ENCODE measurements around the gene LSS. TPM values are rescaled to one million over a fixed set of nuclear protein-coding genes. Genes with fewer than 3 reads are reported as not detected.

Gene LSS
- total RNA-seq, 4 donors from 2014 or later, result 53.2 to 75.2 (median 62.3) TPM

DNA sequence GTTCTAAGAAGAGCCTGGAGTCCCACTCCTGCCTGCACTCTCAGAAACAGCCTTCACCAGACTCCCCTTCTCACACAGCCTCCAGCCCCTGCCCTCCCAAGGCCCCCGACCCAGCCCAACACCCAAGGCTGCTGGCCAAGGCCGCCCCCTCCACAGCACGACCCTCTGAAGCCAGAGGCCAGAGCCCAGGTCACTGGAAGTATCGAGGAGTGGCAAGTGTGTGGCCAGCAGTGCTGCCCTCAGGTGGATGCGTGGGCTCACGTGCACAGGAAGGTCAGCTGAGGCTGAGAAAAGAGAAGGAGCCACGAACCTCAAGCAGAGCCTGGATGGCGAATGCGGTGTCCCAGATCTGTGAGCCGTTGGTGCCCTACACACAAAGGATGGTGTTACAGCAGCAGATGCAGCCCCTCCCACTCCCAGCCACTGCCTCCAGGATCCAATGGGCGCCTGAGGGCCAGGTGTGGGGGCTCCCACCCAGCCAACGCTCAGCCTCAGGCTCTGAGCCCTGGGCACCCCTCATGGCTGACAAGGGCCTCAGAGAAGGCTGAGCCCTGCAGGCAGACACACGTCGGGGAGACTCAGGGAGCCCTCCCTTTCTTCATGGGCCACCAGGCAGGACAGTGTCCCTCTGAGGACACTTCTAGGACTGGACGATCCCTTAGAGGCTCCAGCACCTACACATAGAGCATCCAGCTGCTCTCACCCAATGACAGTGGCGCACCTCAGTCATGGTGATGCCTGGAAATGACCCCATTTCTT is 18.0 kb downstream of the LSS start:
- 85% methylated on average over 16 of the region's 16 CpGs; no CpG with 5 or more reads in 1 of the 2 donors for WGBS, 2 donors (ENCODE audit: low coverage in 1 of 2)
- H3K27ac ChIP-seq, result no peak overlapping the region
- H3K9me3 ChIP-seq, result no peaks in the 10 kb centered on the region
- intact Hi-C loops (cut with DNase I; ENCODE audit: low total_unique reads) (no loop called here), in situ Hi-C loops (cut with MboI; ENCODE audit: low pct_ligation_motif_present in 1 of 4, low pct_unique_long_range_greater_than_20kb in 1 of 4, low sequenced_read_pairs in 3 of 4) (no loop called here)
- no peak for DNase-seq
- no peaks in the 10 kb centered on the region for H3K4me1 ChIP-seq
- H3K36me3 ChIP-seq, result peaks cover 0 to 27% (median 7%) of the 10 kb centered on the region in 4 donors
- TF ChIP-seq EP300 (IDR thresholded peaks at IDR 0.05; ENCODE audit: low read depth) (no peak), POLR2AphosphoS5 (IDR thresholded peaks at IDR 0.05) (no peak), POLR2A (IDR thresholded peaks at IDR 0.05) (no peak)
- TF ChIP-seq, protein P1, sequence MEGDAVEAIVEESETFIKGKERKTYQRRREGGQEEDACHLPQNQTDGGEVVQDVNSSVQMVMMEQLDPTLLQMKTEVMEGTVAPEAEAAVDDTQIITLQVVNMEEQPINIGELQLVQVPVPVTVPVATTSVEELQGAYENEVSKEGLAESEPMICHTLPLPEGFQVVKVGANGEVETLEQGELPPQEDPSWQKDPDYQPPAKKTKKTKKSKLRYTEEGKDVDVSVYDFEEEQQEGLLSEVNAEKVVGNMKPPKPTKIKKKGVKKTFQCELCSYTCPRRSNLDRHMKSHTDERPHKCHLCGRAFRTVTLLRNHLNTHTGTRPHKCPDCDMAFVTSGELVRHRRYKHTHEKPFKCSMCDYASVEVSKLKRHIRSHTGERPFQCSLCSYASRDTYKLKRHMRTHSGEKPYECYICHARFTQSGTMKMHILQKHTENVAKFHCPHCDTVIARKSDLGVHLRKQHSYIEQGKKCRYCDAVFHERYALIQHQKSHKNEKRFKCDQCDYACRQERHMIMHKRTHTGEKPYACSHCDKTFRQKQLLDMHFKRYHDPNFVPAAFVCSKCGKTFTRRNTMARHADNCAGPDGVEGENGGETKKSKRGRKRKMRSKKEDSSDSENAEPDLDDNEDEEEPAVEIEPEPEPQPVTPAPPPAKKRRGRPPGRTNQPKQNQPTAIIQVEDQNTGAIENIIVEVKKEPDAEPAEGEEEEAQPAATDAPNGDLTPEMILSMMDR (IDR thresholded peaks at IDR 0.05), result no peak
- no peak overlapping the region for H3K4me3 ChIP-seq
- no peaks in the 10 kb centered on the region for H3K27me3 ChIP-seq

DNA sequence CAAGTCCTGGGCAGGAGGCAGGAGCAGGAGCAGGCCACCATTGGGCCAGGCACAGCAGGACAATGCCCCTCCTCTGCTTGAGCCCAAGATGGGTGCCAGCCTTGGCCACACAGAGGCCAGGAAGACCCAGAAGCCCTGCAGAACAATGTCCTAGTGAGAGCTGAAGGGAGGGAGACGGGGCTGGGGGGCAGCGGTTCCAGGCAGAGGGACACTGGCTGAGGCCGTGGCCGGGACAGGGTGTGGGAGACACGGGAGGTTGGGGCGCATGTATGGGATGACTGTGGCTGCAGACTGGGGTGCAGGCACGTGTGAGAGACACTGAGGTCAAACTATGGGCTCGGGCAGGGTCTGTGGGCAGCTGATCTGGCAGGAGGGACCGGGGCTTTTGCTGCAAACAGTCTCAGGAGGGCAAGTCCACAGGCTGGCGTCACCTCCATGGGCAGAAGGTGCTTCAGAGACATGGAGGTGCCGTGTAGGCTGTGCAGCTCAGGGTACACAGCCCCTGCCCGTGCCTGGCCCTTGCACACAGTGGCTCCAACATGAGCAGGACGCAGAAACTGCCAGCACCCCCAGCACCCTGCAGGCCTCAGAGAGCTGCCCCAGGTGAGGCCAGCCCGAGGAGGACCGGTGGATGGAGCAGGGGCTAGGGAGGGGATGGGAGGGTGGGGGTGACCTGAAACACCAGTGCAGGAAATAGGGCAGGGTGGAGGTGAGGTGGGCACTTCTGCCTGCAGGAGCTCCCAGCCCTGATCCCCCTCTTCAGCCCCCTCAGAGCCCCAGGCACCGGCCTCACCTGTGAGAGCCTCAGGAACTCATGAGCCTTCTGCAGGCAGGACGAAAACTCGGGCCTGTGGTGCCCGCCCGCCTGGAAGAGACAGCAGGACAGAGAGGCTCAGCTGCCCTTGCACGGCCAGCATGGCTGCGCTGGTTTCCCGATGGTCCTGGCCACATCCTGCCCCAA is 19.5 kb downstream of the LSS start:
- H3K4me1 ChIP-seq, result no peaks in the 10 kb centered on the region
- H3K27me3 ChIP-seq, result no peaks in the 10 kb centered on the region
- no peaks in the 10 kb centered on the region for H3K9me3 ChIP-seq
- in situ Hi-C loops (cut with MboI; ENCODE audit: low pct_ligation_motif_present in 1 of 4, low pct_unique_long_range_greater_than_20kb in 1 of 4, low sequenced_read_pairs in 3 of 4), result no loop called here
- no peak overlapping the region for H3K27ac ChIP-seq
- peaks cover 0 to 39% (median 7%) of the 10 kb centered on the region in 4 donors for H3K36me3 ChIP-seq
- no peak for DNase-seq
- TF ChIP-seq, protein P1 (IDR thresholded peaks at IDR 0.05), result no peak
- TF ChIP-seq EP300 (IDR thresholded peaks at IDR 0.05; ENCODE audit: low read depth) (no peak), POLR2AphosphoS5 (IDR thresholded peaks at IDR 0.05) (no peak), POLR2A (IDR thresholded peaks at IDR 0.05) (no peak)
- intact Hi-C loops (cut with DNase I; ENCODE audit: low total_unique reads), result no loop called here
- 90% methylated on average over 23 of the region's 23 CpGs; no CpG with 5 or more reads in 1 of the 2 donors for WGBS, 2 donors (ENCODE audit: low coverage in 1 of 2)
- H3K4me3 ChIP-seq, result no peak overlapping the region

DNA sequence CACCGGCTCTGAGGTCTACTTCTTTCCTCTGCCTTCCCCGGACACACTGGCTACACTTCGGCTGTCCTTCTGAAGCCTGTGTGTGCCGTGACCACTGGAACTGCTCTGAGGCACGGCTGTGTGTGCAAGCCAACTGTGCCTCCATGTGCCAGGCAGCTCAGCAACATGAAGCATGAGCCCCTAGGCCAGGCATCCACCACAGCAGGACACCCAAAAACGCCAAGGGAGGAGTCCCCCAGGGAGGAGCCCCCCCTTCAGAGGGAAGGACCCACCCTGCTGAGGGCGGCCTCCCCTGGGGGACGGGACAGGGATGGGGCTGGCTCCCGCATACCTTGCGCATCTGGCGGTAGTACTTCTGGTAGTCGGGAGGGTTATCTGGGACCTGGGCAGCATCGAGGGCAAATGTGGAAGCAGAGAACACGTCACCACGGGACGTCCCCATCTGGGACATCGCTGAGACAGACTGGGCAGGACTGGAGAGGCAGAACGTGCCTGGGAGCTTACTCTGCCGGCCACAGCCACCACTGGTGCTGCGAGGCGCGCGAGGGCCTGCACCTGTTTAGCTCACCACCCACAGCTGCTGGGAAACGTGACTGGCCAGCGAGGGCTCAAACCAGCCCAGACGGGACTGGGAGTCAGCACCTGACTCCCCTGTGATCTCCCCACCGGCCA is 20.5 kb downstream of the LSS start:
- TF ChIP-seq POLR2AphosphoS5 (IDR thresholded peaks at IDR 0.05) (no peak), POLR2A (IDR thresholded peaks at IDR 0.05) (no peak), EP300 (IDR thresholded peaks at IDR 0.05; ENCODE audit: low read depth) (no peak)
- TF ChIP-seq, protein P1 (IDR thresholded peaks at IDR 0.05), result no peak
- peaks cover 0 to 49% (median 6%) of the 10 kb centered on the region in 4 donors for H3K36me3 ChIP-seq
- in situ Hi-C loops (cut with MboI; ENCODE audit: low pct_ligation_motif_present in 1 of 4, low pct_unique_long_range_greater_than_20kb in 1 of 4, low sequenced_read_pairs in 3 of 4) (no loop called here), intact Hi-C loops (cut with DNase I; ENCODE audit: low total_unique reads) (no loop called here)
- H3K27me3 ChIP-seq, result no peaks in the 10 kb centered on the region
- no peaks in the 10 kb centered on the region for H3K9me3 ChIP-seq
- no peak for DNase-seq
- H3K4me1 ChIP-seq, result no peaks in the 10 kb centered on the region
- 93% methylated on average over 24 of the region's 27 CpGs; no CpG with 5 or more reads in 1 of the 2 donors for WGBS, 2 donors (ENCODE audit: low coverage in 1 of 2)
- H3K4me3 ChIP-seq, result no peak overlapping the region
- H3K27ac ChIP-seq, result no peak overlapping the region

Measured in transverse colon (tissue), 4 donors.